ENCODE data around the gene COL7A1. TPM values are rescaled to one million over a fixed set of nuclear protein-coding genes. Genes with fewer than 3 reads are reported as not detected.

COL7A1 gene
- total and polyA plus RNA-seq, 7 donors: 1.4 to 15.4 (median 3.0) TPM

GRCh38 chr3:48598323-48599076 is 3.4 kb upstream of the COL7A1 start:
- TF ChIP-seq POLR2AphosphoS5 (IDR thresholded peaks at IDR 0.05): peak in 2 of 4 donors; percentile 44 to 52
- peak in 1 of 4 donors; percentile 12 for TF ChIP-seq EP300 (IDR thresholded peaks at IDR 0.05)
- no peak for TF ChIP-seq POLR2A (IDR thresholded peaks at IDR 0.05)
- TF ChIP-seq CTCF (IDR thresholded peaks at IDR 0.05): no peak
- H3K36me3 ChIP-seq: peaks cover 33 to 51% (median 44%) of the 10 kb centered on the region in 4 donors
- peaks cover 0 to 49% (median 39%) of the 10 kb centered on the region in 4 donors for H3K4me1 ChIP-seq
- H3K27ac ChIP-seq: peak overlapping the region; percentile 56 to 89 (median 80)
- peaks cover 0 to 12% (median 5%) of the 10 kb centered on the region in 3 donors for H3K27me3 ChIP-seq
- intact Hi-C loops (cut with DNase I): no loop called here
- 62 to 70% methylated on average over 5 of the region's 5 CpGs for WGBS, 2 donors
- DNase-seq: no peak
- no peak overlapping the region for H3K4me3 ChIP-seq
- no peaks in the 10 kb centered on the region for H3K9me3 ChIP-seq

DNA sequence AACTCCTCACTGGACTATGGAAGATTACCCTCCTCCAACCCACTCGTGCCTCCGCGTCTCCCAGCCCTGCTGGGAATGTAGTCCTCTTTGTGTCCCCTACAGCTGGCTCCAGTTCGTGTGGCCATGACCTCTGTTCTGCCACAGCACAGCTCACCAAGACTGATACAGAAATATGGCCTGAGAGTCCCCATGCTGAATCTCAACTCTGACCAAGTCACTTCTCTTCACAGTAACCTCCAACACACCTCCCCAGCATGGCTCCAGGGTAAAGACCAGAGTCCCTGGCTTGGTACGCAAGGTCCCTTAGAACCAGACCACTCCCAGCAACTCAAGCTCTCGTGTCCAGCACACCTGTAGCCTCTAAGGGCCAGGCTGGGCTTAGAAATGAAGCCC is 2.3 kb upstream of the COL7A1 start:
- H3K27me3 ChIP-seq: peaks cover 0 to 15% (median 5%) of the 10 kb centered on the region in 3 donors
- peak overlapping the region; percentile 56 to 89 (median 80) for H3K27ac ChIP-seq
- peaks cover 0 to 49% (median 39%) of the 10 kb centered on the region in 4 donors for H3K4me1 ChIP-seq
- DNase-seq: no peak
- no peaks in the 10 kb centered on the region for H3K9me3 ChIP-seq
- no peak overlapping the region for H3K4me3 ChIP-seq
- TF ChIP-seq POLR2AphosphoS5 (IDR thresholded peaks at IDR 0.05) (peak in 1 of 4 donors; percentile 4), EP300 (IDR thresholded peaks at IDR 0.05) (no peak)
- intact Hi-C loops (cut with DNase I): no loop called here
- 74 to 91% methylated on average over 6 of the region's 6 CpGs for WGBS, 2 donors
- peaks cover 22 to 40% (median 33%) of the 10 kb centered on the region in 4 donors for H3K36me3 ChIP-seq

DNA sequence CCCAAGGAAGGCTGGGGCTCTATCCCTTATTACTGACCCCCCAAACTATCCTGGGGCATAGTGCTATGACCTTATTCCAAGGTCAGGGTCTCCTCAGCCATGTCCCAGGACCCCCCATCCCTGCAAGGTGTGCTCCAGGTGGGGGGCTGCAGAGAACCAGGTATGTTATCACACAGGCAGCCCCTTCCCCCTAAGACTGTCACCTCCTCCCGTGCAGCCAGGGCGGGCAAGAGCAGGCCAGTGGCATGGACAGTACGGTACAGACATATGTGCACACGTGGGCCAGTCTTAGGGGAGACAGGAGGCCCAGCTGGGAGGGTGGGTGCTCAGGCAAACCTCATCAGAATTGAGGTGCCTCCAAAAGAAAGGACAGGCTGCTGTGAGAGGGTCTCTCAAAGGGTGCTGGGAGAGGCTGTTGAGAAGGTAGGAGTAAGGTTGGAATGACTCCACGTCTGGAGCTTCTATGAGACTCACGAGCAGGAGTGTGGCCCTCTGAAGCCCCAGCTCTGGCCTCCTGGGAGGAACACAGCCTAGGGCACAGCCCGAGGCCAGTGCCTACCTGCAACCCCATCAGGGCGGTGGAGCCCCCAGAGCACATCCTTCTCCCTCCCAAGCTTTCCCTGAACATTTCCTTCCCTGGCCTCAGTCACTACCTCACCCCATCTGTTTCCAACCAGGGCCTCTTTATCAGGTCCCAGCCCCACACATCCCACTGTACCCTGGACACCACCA is 1.7 kb upstream of the COL7A1 start:
- no peak for TF ChIP-seq EP300 (IDR thresholded peaks at IDR 0.05)
- TF ChIP-seq POLR2AphosphoS5 (IDR thresholded peaks at IDR 0.05): no peak
- TF ChIP-seq CTCF (IDR thresholded peaks at IDR 0.05): no peak
- TF ChIP-seq POLR2A (IDR thresholded peaks at IDR 0.05): no peak
- Histone ChIP-seq H3K4me1 (peaks cover 0 to 49% (median 39%) of the 10 kb centered on the region in 4 donors), H3K27me3 (peaks cover 0 to 15% (median 5%) of the 10 kb centered on the region in 3 donors), H3K4me3 (no peak overlapping the region), H3K9me3 (no peaks in the 10 kb centered on the region), H3K27ac (peak overlapping the region in 3 of 4 donors; percentile 76 to 89 (median 85)), H3K36me3 (peaks cover 21 to 34% (median 29%) of the 10 kb centered on the region in 4 donors)
- intact Hi-C loops (cut with DNase I): no loop called here
- no peak for DNase-seq
- 62 to 83% methylated on average over 8 of the region's 8 CpGs for WGBS, 2 donors

DNA sequence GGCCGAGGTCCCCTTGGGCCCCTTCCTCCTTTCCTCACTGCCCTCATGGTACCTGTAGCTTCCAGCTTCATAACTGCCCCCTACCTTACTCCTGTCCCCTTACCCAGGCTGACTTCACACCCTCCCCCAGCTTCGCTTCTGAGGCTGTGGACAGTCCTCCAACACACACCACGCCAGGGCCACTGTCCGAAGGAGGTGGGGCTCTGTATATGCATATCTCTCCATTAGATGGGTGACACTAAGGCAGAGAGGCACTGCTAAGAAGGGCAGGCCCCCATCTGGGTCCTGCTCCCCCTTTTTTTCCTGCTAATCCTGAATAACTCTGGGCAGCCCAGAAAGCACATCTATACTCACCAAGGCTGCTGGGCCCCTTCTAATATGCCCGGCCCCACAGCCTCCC is 1.0 kb upstream of the COL7A1 start:
- no peak for DNase-seq
- H3K4me3 ChIP-seq: no peak overlapping the region
- peaks cover 0 to 15% (median 5%) of the 10 kb centered on the region in 3 donors for H3K27me3 ChIP-seq
- WGBS, 2 donors: 54 to 80% methylated on average over 5 of the region's 5 CpGs
- peaks cover 18 to 27% (median 23%) of the 10 kb centered on the region in 4 donors for H3K36me3 ChIP-seq
- TF ChIP-seq POLR2A (IDR thresholded peaks at IDR 0.05) (no peak), CTCF (IDR thresholded peaks at IDR 0.05) (no peak), POLR2AphosphoS5 (IDR thresholded peaks at IDR 0.05) (no peak), EP300 (IDR thresholded peaks at IDR 0.05) (no peak)
- no peaks in the 10 kb centered on the region for H3K9me3 ChIP-seq
- intact Hi-C loops (cut with DNase I): no loop called here
- H3K27ac ChIP-seq: peak overlapping the region; percentile 20 to 89 (median 26)
- peaks cover 0 to 49% (median 39%) of the 10 kb centered on the region in 4 donors for H3K4me1 ChIP-seq
